NCI-H2196 treated with DMSO at 0.1 percent for 48 hours (cell line): Measurements from ENCODE around the gene CLIP4.
A peak's percentile ranks its signal among the peaks of the same experiment; 100 is the strongest.

ENCODE experiments used
- DNase-seq: peaks from one replicate; lab custom pipeline; 2025; ENCODE audit not compliant: unreplicated experiment; lab: John Stamatoyannopoulos, UW

The CLIP4 gene

DNA sequence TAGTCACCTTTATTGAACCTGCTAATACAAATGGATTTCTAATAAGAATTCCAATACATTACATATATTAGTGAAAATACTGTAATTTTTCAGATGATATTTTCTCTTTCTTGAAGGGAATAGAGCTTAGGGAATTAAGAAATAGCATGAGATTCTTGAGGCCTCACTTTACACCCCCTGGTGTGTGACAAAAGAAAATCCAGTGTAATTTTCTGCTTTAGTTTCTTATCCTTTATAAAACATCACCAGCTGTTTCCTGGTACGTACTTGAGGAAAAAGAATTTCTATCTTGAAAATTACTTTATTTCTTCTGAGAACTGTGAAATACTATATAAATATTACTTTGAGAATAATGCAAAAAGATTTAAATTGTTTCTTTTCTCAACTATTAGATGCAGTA, 71.6 kb downstream of the CLIP4 start:
- DNase-seq: no peak

DNA sequence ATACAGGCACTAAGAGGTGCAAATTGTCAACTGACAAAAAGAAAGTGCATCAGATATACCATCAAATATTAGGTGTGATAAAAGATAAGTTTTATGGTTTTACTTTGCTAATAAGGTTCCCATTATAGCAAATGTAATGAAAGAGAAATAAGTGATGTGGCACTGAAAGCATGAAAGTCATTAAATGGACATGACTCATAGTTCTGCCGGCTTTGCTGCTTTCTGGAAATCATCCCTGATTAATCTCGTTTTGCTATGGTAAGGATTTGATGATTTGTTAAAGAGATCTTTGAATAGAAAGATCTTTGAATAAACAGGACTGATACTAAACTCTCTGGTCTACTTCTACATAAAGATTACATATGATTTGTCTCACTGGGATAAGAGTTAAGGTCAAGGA, 72.7 kb downstream of the CLIP4 start:
- DNase-seq: no peak

- no peak for DNase-seq
Measured at GRCh38 chr2:29189052-29189451, 73.8 kb downstream of the CLIP4 start.

DNA sequence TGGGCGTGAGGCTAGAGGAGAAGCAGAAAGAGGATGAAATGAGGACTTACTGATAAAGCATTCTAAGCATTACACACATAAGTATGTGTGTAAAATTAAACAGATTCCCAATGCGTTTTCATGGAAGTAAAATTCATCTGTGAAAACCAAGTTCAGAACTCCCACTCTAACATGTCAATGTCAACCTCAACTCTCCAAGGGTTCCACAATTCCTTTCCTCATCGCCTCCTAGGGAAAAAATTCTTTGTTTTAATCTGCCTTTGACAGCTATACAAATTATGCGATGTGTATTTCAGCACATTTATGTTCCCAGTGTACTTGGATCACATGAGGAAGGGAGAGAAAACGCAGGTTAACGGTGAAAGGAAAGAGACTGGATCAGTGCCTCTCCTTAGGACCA, 76.6 kb downstream of the CLIP4 start:
- DNase-seq: no peak

- DNase-seq: no peak
Measured at GRCh38 chr2:29192526-29192925, 77.3 kb downstream of the CLIP4 start.

DNA sequence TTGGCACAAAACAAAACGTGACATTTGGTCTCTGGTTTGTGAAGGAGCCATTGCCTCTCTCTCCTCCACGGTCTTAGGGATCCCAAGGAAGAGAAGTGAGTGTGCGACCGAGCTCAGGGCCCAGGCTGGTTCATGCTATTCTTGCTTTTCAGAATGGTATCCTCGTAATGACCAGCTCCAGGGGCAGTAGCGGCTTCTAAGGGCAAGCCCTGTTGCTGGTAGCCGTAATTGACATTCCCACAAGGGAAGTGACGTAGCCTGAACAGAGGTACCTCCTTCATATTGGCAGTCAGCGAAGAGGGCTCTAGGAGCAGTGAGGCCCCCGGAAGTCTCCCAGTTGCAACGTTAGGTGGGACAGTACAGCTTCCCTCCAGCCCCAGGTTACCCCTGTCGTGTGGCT, 77.9 kb downstream of the CLIP4 start:
- DNase-seq: no peak

DNA sequence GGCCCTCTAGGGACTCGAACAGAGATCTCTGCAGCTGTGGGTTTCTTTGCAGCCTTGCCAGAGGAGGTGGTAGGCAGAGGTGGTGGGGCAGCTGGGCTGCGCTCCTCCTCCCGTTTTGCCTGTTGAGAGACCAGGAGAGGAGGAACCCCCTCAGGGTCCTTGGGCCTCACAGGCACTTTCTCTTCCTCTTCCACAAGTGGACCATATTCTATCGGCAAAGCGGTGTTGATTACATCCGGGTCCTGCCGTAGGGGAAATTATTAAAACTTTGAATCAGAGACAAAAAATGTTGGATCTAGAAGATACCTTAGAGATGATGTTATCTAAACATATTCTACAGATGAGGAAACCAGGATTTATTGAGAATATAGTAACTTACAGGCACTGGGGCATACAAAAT, 78.5 kb downstream of the CLIP4 start:
- no peak for DNase-seq

DNA sequence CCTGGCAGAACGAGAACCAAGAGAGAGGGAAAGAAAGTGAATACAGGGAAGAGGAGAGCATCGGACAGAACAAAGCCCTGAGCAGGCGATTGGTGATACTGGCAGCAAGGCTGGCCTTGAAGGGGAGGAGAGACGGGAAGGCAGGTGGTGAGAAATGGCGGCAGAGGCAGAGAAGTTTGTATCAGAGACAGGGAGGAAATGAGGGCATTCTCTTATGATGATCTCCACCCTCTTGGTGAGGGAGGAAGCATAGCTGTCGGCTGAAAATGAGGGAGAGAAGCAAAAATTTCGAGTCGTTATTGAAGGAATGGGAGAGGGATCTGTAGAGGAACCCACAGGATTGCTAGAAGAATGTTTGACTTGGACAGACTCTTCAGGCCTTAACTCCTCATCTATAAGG, 80.6 kb downstream of the CLIP4 start:
- DNase-seq: no peak

DNA sequence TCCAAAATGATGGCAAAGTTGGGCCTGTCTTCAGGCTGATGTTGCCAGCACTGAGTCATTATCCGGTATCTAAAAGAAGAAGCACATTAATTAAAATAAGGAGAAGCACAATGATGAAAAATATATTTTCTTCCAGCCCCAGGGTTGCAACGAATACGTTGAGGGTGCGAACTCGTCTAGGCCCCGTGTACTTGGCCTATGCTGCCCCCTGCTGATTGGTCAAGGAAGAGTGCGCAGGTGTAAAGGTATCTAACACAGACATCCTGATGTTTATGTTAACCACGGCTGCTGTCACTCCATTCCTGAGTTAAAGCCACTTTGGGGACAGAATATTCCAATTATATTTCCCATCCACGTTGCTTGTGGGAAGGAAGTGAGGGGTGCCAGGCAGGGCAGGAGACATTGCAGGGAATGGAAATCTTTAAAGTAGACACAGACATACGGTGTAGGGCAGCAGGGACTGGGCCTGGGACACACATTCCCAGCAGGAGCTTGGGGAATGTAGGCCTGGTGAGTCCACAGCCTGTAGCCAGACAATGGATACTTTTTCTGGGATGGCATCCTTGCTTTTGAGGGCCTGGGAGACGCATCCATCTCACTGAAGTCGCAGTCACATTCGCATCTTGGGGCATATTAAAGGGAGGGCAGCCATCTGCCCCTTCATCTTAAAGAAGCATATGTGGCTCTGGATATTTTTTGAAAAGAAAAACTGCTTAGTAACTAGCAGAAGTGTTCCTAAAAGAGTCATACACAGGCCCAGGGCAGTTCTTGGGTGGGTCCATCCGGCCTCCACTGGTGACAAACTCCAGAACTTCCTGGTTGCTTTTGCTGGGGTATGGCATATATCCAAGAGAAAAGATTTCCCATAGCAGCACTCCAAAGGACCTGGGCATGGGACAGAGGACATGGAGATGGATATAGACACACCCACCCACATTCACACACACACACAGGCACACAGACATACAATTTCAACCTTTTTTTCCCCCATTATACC, 81.9 kb downstream of the CLIP4 start:
- DNase-seq: peak; percentile 13

- DNase-seq: no peak
Measured at GRCh38 chr2:29201979-29202378, 86.8 kb downstream of the CLIP4 start.

DNA sequence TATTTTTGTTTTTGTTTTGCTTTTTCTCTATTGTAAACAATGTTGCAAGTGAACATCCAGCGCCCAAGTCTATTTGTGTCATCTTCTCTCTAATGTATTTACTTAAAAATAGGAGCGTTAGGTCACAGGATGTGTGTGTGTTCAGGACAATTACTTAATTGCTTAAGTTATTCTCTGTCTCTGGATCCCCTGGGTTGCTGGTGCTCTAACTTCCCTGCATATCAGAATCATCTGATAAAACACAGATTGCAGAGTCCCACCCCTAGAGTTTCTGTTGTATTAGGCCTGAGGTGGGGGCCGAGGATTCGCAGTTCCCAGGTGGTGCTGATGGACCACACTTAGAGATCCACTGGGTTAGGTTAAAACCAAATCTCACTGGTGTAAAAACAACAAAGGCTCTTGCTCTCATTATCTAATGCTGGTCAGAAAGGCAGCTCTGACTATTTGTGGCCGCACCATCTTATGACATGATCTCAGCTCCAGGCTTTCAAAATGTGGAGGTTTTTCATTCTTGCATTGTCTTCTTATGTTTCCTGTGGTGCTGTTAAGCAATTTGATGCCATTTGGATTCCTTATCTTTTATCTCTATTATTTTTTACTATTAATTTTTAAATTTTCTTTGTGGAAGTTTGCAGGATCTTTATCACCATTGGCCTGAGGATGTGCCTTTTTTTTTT, 87.7 kb downstream of the CLIP4 start:
- no peak for DNase-seq

DNA sequence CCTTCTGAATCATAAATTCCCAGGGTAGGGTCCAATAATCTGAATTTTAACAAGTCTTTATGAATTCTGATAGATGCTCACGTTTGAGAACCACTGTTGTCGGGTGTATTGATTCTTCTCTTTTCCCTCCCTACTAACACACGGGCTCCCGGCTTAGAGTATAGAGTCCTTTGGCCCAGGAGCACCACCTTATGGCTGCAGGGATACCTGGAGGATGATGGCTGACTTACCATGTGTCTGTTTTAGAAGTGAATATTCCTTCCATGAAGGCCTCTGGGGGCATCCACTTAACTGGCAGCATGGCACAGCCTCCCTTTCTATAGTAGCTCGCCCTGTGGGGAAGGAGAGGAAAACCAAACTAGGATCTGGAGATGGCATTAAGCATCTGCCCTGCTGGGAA, 91.7 kb downstream of the CLIP4 start:
- DNase-seq: no peak

DNA sequence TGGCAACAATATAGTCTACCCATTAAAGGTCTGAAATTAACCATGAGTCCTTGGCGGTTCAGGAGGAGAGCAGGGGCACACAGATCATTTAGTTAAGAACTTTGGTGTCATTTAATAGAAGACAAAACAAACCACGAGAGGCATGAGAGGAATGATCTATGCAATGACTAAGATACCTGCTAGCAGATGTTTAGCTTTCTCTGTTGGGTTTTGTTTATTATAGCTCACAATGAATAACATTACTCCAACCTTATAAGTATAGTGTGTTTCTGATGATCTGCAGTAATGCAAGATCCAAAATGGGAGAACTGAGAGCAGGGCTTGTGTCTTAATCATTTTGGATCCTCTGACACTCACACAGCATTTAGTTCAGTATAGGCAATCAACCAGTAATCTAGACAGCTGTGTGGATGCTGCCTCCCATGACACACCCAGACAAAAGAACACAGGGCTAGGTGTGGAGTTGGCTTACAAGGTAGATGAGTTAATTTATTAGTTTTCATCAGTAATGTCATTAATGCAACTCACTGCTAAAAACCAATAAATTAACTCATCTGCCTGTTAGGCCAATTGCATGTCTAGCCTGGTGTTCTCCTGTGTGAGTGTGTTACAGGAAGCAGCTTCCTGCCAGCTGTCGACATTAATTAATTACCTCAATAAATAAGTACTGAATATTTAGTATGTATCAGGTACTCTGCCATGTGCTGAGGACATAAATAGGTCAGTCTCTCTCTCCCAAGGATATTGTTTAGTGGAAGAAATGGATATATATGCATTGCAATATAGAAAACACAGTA, 92.3 kb downstream of the CLIP4 start:
- DNase-seq: no peak

DNA sequence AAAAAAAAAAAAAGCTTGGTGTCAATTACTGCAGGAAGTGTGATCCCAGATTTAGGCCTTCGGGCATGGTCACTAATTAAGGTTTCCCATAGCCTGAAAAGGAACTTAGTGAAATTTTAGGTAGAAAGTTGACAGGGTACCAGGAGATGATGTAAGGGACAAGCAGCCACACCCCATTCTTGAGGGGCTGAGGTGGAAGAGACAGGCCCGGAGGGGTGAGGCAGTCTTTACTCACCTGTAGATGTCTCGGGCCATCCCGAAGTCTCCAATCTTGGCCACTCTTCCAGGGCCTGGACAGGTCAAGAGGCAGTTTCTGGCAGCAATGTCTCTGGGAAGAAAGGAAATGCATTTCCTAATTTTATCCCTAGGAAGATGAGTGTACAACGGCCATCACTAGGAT, 94.3 kb downstream of the CLIP4 start:
- no peak for DNase-seq

DNA sequence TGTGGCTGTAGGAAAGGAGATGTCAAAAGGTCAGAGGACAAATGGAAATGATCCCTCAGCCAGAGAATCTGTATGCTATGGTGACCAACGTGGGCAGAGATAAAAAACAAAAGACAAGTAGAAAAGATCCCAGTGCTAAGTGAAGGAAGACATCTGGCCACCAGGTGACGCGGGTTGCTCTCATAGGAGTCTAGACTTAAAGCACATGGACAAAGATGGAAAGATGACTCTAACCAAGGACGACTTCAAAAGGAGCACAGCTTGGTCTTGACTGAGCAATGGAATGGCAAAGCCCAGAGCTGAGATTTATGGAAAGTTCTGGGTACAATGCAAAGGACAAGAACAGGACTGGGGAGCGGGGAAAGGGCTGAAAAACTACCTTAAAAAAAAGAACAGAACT, 96.8 kb downstream of the CLIP4 start:
- no peak for DNase-seq

- DNase-seq: no peak
Measured at GRCh38 chr2:29213888-29214291, 98.7 kb downstream of the CLIP4 start.

DNA sequence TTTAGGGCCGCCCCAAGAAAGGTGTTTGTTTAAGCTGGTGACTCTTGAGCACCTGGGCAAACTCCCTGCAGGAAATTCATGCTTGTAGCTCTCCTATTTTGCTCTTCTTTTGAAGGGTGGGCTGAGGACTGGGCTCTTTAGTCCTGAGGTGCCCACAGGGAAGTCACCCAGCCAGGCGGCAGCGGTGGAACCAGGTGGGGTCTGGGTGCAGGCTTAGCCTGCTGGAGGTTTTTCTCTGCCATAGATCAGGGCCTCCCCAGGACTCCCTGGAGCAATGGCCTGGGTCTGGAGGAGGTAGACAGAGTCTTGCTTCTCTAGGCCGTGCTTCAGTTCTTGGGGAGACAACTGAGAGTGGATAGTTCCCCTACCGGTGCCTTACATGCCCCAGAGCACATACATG, 99.9 kb downstream of the CLIP4 start:
- no peak for DNase-seq

- no peak for DNase-seq
Measured at GRCh38 chr2:29215739-29216608, 100.8 kb downstream of the CLIP4 start.

GRCh38 chr2:29216609-29216909, 101.3 kb downstream of the CLIP4 start:
- no peak for DNase-seq

DNA sequence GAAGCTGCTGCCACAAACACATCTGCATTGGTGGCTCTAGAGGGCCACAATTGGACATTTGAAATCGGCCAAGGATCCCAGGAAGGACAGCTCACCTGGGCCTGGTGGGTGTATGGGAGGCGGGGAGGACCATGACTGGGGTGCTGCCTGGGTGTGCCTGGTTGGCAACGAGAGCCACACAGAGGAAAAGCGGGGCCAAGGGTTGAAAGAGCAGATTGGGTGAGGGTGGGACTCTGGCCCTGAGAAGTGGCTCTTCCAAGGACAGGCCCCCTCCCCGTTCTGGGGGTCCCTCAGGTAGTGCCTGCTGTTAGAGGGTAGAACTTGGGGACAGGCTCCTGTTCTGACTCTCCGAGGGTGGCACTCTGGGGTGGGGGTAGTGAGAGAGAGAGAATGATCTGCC, 102.9 kb downstream of the CLIP4 start:
- no peak for DNase-seq
